IPS-18a (cell line): Measurements from ENCODE around the gene DNM1L.

Source experiments
- H3K27ac ChIP-seq: one replicate; pipeline ENCODE4 v1.5.1; 2013; ENCODE audit warnings: low read length
- H3K27me3 ChIP-seq: one replicate; pipeline ENCODE4 v1.6.1; 2013; ENCODE audit warnings: mild to moderate bottlenecking, low read length; ENCODE audit not compliant: control insufficient read depth, insufficient read depth
- H3K36me3 ChIP-seq: one replicate; pipeline ENCODE4 v1.6.1; 2013; ENCODE audit warnings: low read depth, low read length; ENCODE audit not compliant: control insufficient read depth
- H3K4me1 ChIP-seq: one replicate; pipeline ENCODE4 v1.6.1; 2013; ENCODE audit warnings: low read depth, low read length; ENCODE audit not compliant: control insufficient read depth
- H3K4me3 ChIP-seq: one replicate; pipeline ENCODE4 v1.5.1; 2013; ENCODE audit warnings: low read length
- H3K9ac ChIP-seq: one replicate; pipeline ENCODE4 v1.6.1; 2013; ENCODE audit warnings: mild to moderate bottlenecking, low read length, moderate library complexity
- H3K9me3 ChIP-seq: one replicate; pipeline ENCODE4 v1.6.1; 2013; ENCODE audit warnings: low read depth, low read length; ENCODE audit not compliant: control insufficient read depth

Gene DNM1L

DNA sequence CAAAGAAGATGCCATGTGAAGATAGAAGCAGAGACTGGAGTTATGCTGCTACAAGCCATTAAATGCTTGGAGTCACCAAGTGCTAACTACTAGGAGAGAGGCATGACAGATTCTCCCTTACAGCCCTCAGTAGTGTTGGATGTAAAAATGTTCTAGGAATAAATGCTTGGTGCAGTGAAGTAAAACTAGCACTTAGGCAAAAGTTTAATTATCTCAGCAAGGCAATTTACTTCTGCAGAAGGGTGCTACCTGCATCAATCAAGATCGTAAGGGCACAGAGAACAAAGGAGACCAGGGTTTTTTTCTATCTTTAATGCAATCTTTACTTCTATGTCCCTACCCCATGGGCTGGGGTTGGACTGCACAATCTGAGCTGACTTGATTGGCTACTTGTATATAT lies 9.5 kb upstream of the DNM1L start:
- Histone ChIP-seq H3K27ac (no peak overlapping the region), H3K4me3 (no peak overlapping the region), H3K9me3 (no peaks in the 10 kb centered on the region), H3K36me3 (no peaks in the 10 kb centered on the region), H3K27me3 (no peaks in the 10 kb centered on the region), H3K4me1 (no peaks in the 10 kb centered on the region), H3K9ac (no peak overlapping the region)

DNA sequence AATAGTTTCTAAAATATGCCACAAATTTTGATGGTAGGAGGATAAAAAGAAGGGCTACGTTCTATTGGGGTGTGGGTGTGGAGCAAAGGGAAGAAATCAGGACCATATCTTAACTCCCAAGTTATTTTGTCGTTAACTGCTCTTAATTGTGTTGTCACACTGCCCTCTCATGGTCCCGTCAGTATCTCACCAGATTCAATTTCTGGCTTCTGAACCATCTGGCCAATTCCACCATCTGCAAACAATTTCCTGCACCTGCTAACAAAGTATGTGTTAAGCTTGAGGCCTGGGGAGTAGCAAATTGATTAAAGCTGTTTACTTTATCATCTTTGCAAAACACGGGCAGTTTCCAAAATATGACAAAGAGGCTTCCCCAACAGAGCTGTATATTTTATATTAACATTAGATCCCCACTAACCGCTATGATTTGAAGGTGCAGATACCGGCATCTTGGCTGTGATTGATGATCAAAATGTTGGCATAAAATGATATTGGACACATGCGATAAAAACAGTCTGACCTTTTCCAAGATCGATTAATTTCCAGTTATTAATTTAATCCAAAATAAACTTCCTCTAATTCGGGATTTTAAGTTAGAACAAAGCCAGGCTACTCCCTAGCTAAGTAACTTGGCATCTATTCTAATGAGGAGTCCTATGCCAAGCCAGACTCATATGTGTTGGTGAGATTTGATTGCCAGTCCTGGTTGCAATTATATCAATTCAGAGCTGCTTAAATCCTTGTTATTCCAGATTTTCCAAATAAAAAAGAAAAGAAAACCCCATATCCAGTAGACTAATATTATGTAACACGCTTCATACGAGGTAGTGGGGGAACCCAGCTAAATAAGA lies 6.9 kb upstream of the DNM1L start:
- Histone ChIP-seq H3K27me3 (no peaks in the 10 kb centered on the region), H3K9ac (no peak overlapping the region), H3K36me3 (no peaks in the 10 kb centered on the region), H3K27ac (no peak overlapping the region), H3K4me3 (no peak overlapping the region), H3K4me1 (no peaks in the 10 kb centered on the region), H3K9me3 (no peaks in the 10 kb centered on the region)

DNA sequence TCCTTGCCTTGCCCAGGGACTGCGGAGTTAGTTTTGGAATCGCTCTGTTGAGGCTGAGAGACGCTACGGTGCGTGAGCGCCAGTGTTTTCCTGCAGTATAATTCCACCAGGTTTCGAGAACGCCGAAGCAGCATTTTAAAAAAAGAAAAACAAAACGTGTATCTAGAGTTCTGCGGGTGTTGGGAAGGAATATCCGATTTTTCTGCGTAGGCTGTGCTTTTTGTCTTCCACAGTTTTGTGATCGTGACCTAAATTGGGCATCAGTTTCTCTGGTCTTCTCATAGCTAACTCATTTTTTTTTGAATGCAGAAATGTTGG lies 778 bp downstream of the DNM1L start:
- Histone ChIP-seq H3K27ac (peak overlapping the region; percentile 24), H3K9me3 (no peaks in the 10 kb centered on the region), H3K27me3 (no peaks in the 10 kb centered on the region), H3K4me1 (peaks cover 10% of the 10 kb centered on the region), H3K9ac (peak overlapping the region; percentile 92), H3K4me3 (peak overlapping the region; percentile 100), H3K36me3 (peaks cover 4% of the 10 kb centered on the region)

DNA sequence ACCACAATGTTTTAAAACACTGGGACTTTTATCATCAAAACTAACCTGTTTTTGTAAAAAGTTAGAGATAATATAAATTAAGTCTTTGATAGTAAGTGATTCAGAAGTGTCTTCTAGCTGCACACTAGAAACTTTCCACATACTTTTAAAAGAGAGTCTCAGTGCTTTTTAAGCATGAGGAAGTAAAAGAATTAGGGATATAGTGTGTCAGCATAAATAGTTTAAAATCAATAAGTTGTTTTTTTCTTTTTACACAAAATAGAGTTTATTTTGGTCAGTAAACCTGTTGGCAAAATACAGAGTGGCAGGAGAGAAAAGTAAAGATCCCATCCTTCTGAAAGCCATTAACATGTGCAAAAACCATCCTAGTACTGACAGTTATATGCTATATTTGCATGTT lies 1.7 kb downstream of the DNM1L start:
- Histone ChIP-seq H3K27ac (no peak overlapping the region), H3K4me3 (peak overlapping the region; percentile 100), H3K4me1 (peaks cover 10% of the 10 kb centered on the region), H3K27me3 (no peaks in the 10 kb centered on the region), H3K9me3 (no peaks in the 10 kb centered on the region), H3K36me3 (peaks cover 4% of the 10 kb centered on the region), H3K9ac (peak overlapping the region; percentile 92)

DNA sequence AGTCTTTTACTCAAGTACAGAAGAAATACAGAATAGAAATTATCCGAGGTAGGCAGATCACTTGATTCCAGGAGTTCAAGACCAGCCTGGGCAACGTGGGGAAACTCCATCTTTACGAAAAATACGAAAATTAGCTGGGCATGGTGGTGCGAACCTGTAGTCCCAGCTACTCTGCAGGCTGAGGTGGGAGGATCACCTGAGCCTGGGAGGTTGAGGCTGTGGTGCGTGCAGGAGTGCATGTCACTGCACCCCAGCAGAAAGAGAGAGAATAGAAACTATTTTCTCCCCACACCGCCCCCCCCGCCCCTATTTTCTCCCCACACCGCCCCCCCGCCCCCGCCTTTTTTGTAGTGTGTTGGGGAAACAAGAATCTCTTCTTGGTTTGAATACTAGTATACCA lies 2.2 kb downstream of the DNM1L start:
- H3K9ac ChIP-seq, result no peak overlapping the region

DNA sequence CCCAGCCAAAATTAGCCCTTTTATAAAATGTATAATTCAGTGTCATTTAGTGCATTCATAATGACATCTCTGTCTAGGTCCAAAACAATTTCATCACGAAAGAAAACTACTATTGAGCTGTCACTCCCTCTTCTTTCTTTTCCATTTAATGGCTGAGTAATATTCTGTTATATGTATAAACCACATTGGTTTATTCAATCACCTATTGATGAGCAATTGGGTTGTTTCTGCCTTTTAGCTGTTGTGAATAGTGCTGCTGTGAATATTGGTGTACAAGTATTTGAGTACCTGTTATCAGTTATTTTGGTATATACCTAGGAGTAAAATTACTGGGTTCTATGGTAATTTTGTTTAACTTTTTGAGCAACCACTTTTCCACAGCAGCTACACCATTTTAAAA lies 7.2 kb downstream of the DNM1L start:
- Histone ChIP-seq H3K9ac (no peak overlapping the region), H3K9me3 (no peaks in the 10 kb centered on the region), H3K27ac (no peak overlapping the region), H3K36me3 (peaks cover 7% of the 10 kb centered on the region), H3K4me1 (no peaks in the 10 kb centered on the region), H3K4me3 (no peak overlapping the region), H3K27me3 (no peaks in the 10 kb centered on the region)

More for the DNA sequence above, 2.2 kb downstream of the DNM1L start:
- peak overlapping the region; percentile 100 for H3K4me3 ChIP-seq
- H3K27me3 ChIP-seq, result no peaks in the 10 kb centered on the region
- no peaks in the 10 kb centered on the region for H3K9me3 ChIP-seq
- H3K27ac ChIP-seq, result no peak overlapping the region
- H3K36me3 ChIP-seq, result peaks cover 4% of the 10 kb centered on the region
- H3K4me1 ChIP-seq, result peaks cover 10% of the 10 kb centered on the region

DNA sequence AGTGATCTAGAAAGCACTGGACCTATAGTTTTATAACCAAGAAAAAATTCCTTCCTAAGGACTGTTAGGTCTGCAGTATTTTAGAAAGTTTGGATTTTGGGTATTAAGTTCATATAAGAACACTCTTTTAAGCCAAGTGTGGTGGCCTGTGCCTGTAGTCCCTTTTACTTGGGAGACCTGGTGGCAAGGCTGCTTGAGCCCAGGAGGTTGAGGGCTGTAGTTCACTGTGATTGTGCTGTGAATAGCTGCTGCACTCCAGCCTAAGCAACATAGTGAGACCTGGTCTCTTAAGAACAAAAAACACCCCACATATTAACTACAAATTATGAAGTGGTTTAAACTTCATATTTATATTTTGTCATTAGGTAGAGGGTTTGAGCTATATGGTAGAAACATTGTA lies 9.7 kb downstream of the DNM1L start:
- no peak overlapping the region for H3K27ac ChIP-seq
- peaks cover 7% of the 10 kb centered on the region for H3K36me3 ChIP-seq
- no peaks in the 10 kb centered on the region for H3K27me3 ChIP-seq
- no peak overlapping the region for H3K4me3 ChIP-seq
- no peak overlapping the region for H3K9ac ChIP-seq
- H3K4me1 ChIP-seq, result peaks cover 4% of the 10 kb centered on the region
- H3K9me3 ChIP-seq, result no peaks in the 10 kb centered on the region

DNA sequence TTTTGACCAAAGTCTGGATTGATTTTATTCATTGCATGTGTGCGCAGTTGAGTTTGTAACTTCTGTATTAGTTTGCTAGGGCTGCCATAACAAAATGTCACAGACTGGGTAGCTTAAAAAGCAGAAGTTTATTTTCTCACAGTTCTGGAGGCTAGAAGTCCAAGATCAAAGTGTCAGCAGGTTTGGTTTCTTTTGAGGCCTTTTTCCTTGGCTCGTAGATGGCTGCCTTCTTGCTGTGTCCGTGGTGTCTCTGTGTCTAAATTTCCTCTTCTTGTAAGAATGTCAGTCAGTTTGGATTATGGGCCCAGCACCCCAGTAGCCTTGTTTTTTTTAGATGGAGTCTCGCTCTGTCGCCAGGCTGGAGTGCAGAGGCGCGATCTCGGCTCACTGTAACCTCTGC lies 11.8 kb downstream of the DNM1L start:
- H3K27me3 ChIP-seq, result no peaks in the 10 kb centered on the region
- no peak overlapping the region for H3K4me3 ChIP-seq
- H3K9ac ChIP-seq, result no peak overlapping the region
- peaks cover 3% of the 10 kb centered on the region for H3K36me3 ChIP-seq
- peaks cover 3% of the 10 kb centered on the region for H3K9me3 ChIP-seq
- no peak overlapping the region for H3K27ac ChIP-seq
- peaks cover 4% of the 10 kb centered on the region for H3K4me1 ChIP-seq

DNA sequence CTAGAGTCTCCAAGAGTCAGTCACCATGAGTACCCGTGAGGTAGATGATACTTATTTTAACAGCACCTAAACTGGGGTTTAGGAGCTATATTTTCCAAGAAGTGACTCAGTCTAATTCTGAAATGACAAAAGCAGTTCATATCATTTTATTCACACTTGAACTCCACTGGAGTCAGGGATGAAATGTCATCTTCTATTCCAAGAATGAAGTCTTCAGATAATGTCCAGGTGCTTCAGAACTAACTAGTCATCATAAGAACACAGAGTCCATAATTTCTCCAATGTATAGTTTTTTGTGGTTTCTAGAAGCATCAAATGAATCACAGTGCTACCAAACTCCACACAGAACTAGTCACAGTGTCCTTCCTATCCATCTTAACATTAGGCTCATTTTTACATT lies 13.3 kb downstream of the DNM1L start:
- Histone ChIP-seq H3K27ac (no peak overlapping the region), H3K4me1 (peaks cover 4% of the 10 kb centered on the region), H3K4me3 (no peak overlapping the region), H3K27me3 (no peaks in the 10 kb centered on the region), H3K9me3 (peaks cover 3% of the 10 kb centered on the region), H3K36me3 (no peaks in the 10 kb centered on the region), H3K9ac (no peak overlapping the region)

DNA sequence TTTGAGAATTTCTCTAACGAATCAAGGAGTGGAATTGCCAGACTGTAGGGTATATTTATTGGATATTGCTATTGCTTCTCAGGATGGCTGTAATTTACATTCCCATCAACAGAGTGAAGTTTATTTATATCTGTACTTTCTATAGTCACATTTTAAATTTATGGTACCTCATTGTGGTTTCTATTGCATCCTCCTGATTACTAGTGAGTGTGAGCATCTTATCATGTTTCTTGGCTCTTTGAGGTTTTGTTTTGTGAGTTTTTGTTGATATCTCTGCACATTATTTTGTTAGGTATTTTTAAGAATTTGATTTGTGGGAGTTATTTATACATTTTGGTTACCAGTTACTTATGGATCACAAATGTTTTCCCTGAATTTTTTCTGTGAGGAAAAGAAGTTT lies 13.9 kb downstream of the DNM1L start:
- Histone ChIP-seq H3K9me3 (peaks cover 3% of the 10 kb centered on the region), H3K4me1 (peaks cover 4% of the 10 kb centered on the region), H3K36me3 (no peaks in the 10 kb centered on the region)

DNA sequence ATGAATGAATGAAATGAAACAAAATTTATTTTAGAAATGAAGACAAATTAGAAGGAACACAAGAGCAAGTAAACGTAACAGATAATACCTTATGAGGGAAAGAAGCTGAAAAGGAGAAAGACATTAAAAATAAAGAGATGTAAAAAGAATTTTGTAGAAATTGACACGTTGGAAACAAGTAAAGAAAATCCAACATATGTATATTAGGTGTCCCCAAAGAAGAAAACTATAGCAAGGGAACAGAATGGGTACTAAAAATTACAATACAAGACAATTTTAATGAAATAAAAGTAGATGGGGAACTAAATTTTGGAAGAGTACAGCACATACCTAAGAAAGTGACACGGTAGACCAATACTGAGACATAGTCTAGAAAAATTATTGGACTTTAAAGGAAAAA lies 16.7 kb downstream of the DNM1L start:
- Histone ChIP-seq H3K27me3 (no peaks in the 10 kb centered on the region), H3K4me1 (peaks cover 7% of the 10 kb centered on the region), H3K36me3 (no peaks in the 10 kb centered on the region), H3K9ac (no peak overlapping the region), H3K27ac (no peak overlapping the region), H3K9me3 (peaks cover 3% of the 10 kb centered on the region), H3K4me3 (no peak overlapping the region)

More for the DNA sequence above, 13.9 kb downstream of the DNM1L start:
- Histone ChIP-seq H3K27me3 (no peaks in the 10 kb centered on the region), H3K9ac (no peak overlapping the region), H3K27ac (no peak overlapping the region), H3K4me3 (no peak overlapping the region)

DNA sequence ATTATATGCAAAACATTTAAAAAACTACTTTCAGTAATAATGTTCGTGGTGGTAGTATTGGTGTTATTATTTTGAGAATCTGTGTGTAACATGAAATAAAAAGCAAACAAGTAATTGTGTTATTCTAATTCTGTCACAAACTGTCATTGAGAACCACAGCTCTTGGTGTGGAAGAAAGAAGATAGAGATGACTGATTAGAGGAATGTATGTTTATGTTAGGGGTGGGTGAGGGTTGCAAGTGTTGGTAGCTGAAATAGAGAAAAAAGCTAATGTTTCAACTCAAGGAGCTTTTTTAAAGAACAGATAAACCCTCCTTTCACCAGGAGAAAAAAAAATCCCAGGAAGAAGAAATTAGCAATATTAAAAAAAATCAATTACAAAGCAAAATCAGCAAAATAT lies 18.3 kb downstream of the DNM1L start:
- no peak overlapping the region for H3K4me3 ChIP-seq
- H3K9ac ChIP-seq, result no peak overlapping the region
- H3K27ac ChIP-seq, result no peak overlapping the region
- no peaks in the 10 kb centered on the region for H3K27me3 ChIP-seq
- peaks cover 2% of the 10 kb centered on the region for H3K36me3 ChIP-seq
- H3K9me3 ChIP-seq, result peaks cover 3% of the 10 kb centered on the region
- H3K4me1 ChIP-seq, result peaks cover 3% of the 10 kb centered on the region
